Measurements from ENCODE around the gene HAND1.
"Not testable (repeated sequence)": the region's sequence is repeated elsewhere in the genome, so short reads cannot be mapped to it uniquely, and the experiment has no call there.

Gene HAND1

GRCh38 chr5:154478224-154478565 lies at the start of gene HAND1:
TSS of gene HAND1 (minus strand) at chr5:154478227. CDS start at chr5:154478008, 219 bp downstream.
- peak; percentile 36 for DNase-seq (ENCODE audit: low spot score)

- no peak for DNase-seq (ENCODE audit: low spot score)
Measured at GRCh38 chr5:154526231-154527226, 48.5 kb upstream of the HAND1 start.

GRCh38 chr5:154524859-154525258 lies 46.8 kb upstream of the HAND1 start:
- DNase-seq (ENCODE audit: low spot score): no peak

GRCh38 chr5:154524181-154524580 lies 46.2 kb upstream of the HAND1 start:
- DNase-seq (ENCODE audit: low spot score): no peak

GRCh38 chr5:154523709-154524108 lies 45.7 kb upstream of the HAND1 start:
- DNase-seq (ENCODE audit: low spot score): no peak

GRCh38 chr5:154523104-154523503 lies 45.1 kb upstream of the HAND1 start:
- DNase-seq (ENCODE audit: low spot score): no peak

GRCh38 chr5:154522284-154522683 lies 44.3 kb upstream of the HAND1 start:
- no peak for DNase-seq (ENCODE audit: low spot score)

GRCh38 chr5:154521756-154522155 lies 43.7 kb upstream of the HAND1 start:
- no peak for DNase-seq (ENCODE audit: low spot score)

- DNase-seq (ENCODE audit: low spot score): peak; percentile 33
Measured at GRCh38 chr5:154520861-154521453, 42.9 kb upstream of the HAND1 start.

- DNase-seq (ENCODE audit: low spot score): no peak
Measured at GRCh38 chr5:154519359-154519758, 41.3 kb upstream of the HAND1 start.

GRCh38 chr5:154518438-154518867 lies 40.4 kb upstream of the HAND1 start:
- no peak for DNase-seq (ENCODE audit: low spot score)

- no peak for DNase-seq (ENCODE audit: low spot score)
Measured at GRCh38 chr5:154517810-154518437, 39.9 kb upstream of the HAND1 start.

- DNase-seq (ENCODE audit: low spot score): peak; percentile 2
Measured at GRCh38 chr5:154517181-154517580, 39.2 kb upstream of the HAND1 start.

- DNase-seq (ENCODE audit: low spot score): no peak
Measured at GRCh38 chr5:154516475-154516874, 38.4 kb upstream of the HAND1 start.

- DNase-seq (ENCODE audit: low spot score): not testable (repeated sequence)
Measured at GRCh38 chr5:154515488-154515887, 37.5 kb upstream of the HAND1 start.

- no peak for DNase-seq (ENCODE audit: low spot score)
Measured at GRCh38 chr5:154514331-154514730, 36.3 kb upstream of the HAND1 start.

- no peak for DNase-seq (ENCODE audit: low spot score)
Measured at GRCh38 chr5:154513669-154514084, 35.6 kb upstream of the HAND1 start.

GRCh38 chr5:154511984-154512383 lies 34.0 kb upstream of the HAND1 start:
- no peak for DNase-seq (ENCODE audit: low spot score)

- no peak for DNase-seq (ENCODE audit: low spot score)
Measured at GRCh38 chr5:154509784-154510555, 31.9 kb upstream of the HAND1 start.

GRCh38 chr5:154508114-154508513 lies 30.1 kb upstream of the HAND1 start:
- no peak for DNase-seq (ENCODE audit: low spot score)

GRCh38 chr5:154506716-154507080 lies 28.7 kb upstream of the HAND1 start:
- DNase-seq (ENCODE audit: low spot score): no peak

Measured in cerebellar cortex (tissue), 1 donor.